ENCODE results near the gene NR3C2. TPM values are rescaled to one million over a fixed set of nuclear protein-coding genes. Genes with fewer than 3 reads are reported as not detected.

The NR3C2 gene
- total RNA-seq, 1 experiment from 2014 or later, result 2.7 TPM

GRCh38 chr4:148184922-148185321 lies 257.3 kb downstream of the NR3C2 start:
- H3K4me3 ChIP-seq (replicated peaks in 1 of 2; ENCODE audit: low read depth in 1 of 2, low read length in 2 of 2), result no peak overlapping the region
- H3K36me3 ChIP-seq (ENCODE audit: control insufficient read depth in 1 of 2, insufficient read depth in 2 of 2, low read length in 2 of 2), result no peaks in the 10 kb centered on the region
- no peaks in the 10 kb centered on the region for H4K20me1 ChIP-seq (ENCODE audit: insufficient read depth)
- no peak overlapping the region for H2AFZ ChIP-seq (ENCODE audit: low read depth, low read length, poor library complexity, severe bottlenecking)
- DNase-seq (ENCODE audit: low read depth, low spot score) (no peak), ATAC-seq (no peak)
- no peaks in the 10 kb centered on the region for H3K9me2 ChIP-seq (ENCODE audit: insufficient read depth)
- ChIA-PET POLR2A (no interaction called here), CTCF (no interaction called here), RAD21 (ENCODE audit: low non-redundant PET in 1 of 2, low total read pairs in 2 of 2, uncharacterized antibody in 2 of 2, unreplicated experiment in 2 of 2) (no interaction called here)
- H3K27ac ChIP-seq (ENCODE audit: low read depth, low read length), result no peak overlapping the region
- H3K9ac ChIP-seq (ENCODE audit: low read length), result no peak overlapping the region
- TF ChIP-seq ZFX (IDR thresholded peaks at IDR 0.05), result no peak
- TF ChIP-seq CTCF (IDR thresholded peaks at IDR 0.05 in 2 of 3, conservative IDR thresholded peaks at IDR 0.05 in 1 of 3; ENCODE audit: borderline replicate concordance in 1 of 3, insufficient read depth in 1 of 3, low read depth in 2 of 3, low read length in 2 of 3), result no peak
- TF ChIP-seq POLR2A (IDR thresholded peaks at IDR 0.05; ENCODE audit: borderline replicate concordance, extremely low read depth, insufficient read depth, insufficient read length), result no peak
- TF ChIP-seq SIN3A (IDR thresholded peaks at IDR 0.05; ENCODE audit: low read depth), result no peak
- TF ChIP-seq YY1 (IDR thresholded peaks at IDR 0.05; ENCODE audit: extremely low read depth, insufficient replicate concordance, low read depth, low read length), result no peak
- no peak for TF ChIP-seq CBX3 (IDR thresholded peaks at IDR 0.05; ENCODE audit: low read depth)
- TF ChIP-seq JUND (IDR thresholded peaks at IDR 0.05), result no peak
- no peak for TF ChIP-seq MAX (IDR thresholded peaks at IDR 0.05)
- no peak for TF ChIP-seq TCF7L2 (IDR thresholded peaks at IDR 0.05; ENCODE audit: borderline replicate concordance, extremely low read depth, insufficient read depth, insufficient read length)
- TF ChIP-seq CEBPB (IDR thresholded peaks at IDR 0.05; ENCODE audit: low read depth), result no peak
- no peak for TF ChIP-seq SRF (IDR thresholded peaks at IDR 0.05; ENCODE audit: low read depth)
- no peak for TF ChIP-seq POLR2AphosphoS5 (IDR thresholded peaks at IDR 0.05; ENCODE audit: low read depth, low read length)
- H3K9me3 ChIP-seq (ENCODE audit: control insufficient read depth in 1 of 2, insufficient read depth in 1 of 2, low read depth in 1 of 2, low read length in 2 of 2), result no peaks in the 10 kb centered on the region
- intact Hi-C loops (cut with micrococcal nuclease), result no loop called here
- BruUV-seq (replicated peaks), result no TSS peak
- H3K27me3 ChIP-seq (ENCODE audit: insufficient read depth, low read length), result no peaks in the 10 kb centered on the region; the same call in 1 of the 2 replicates
- H3K4me1 ChIP-seq (ENCODE audit: control insufficient read depth in 1 of 2, insufficient read depth in 2 of 2, low read length in 2 of 2), result no peaks in the 10 kb centered on the region
- H3K79me2 ChIP-seq (ENCODE audit: insufficient read depth, low read length), result no peaks in the 10 kb centered on the region
- H3K4me2 ChIP-seq (ENCODE audit: low read length), result no peak overlapping the region
